GM20000 (cell line): ENCODE data around the gene RNU2-1.
"Not testable (repeated sequence)": the region's sequence is repeated elsewhere in the genome, so short reads cannot be mapped to it uniquely, and the experiment has no call there.

Source experiments
- DNase-seq: peaks from one replicate; pipeline ENCODE4 v3.0.0; 2012; ENCODE audit warnings: low spot score
- CTCF ChIP-seq: IDR thresholded peaks from 2 replicates; pipeline ENCODE4 v1.5.1; 2012; ENCODE audit warnings: mild to moderate bottlenecking, control low read depth; ENCODE audit errors: extremely low read depth, missing control alignments

The RNU2-1 gene

DNA sequence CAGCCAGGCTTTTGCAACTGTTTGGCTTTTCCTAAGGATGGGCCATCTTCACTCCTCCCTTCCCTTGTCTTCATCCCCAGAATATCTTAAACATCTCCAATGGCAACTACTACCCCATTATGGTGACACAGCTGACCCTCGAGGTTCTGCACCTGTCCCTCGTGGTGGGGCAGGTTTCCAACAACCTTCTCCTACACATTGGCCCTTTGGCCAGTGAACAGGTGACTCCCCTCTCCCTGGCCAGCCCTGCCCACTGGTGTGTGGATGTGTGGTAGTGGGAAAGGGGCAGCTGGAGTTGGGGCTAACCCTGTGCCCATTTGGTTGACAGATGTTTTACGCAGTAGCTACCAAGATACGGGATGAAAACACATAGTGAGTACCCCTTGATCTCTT is 17.4 kb downstream of the RNU2-1 start:
- DNase-seq = no peak
- no peak for TF ChIP-seq CTCF

- DNase-seq = no peak
- TF ChIP-seq CTCF = no peak
These were observed 18.4 kb downstream of the RNU2-1 start for GRCh38 chr17:43215341-43215740.

DNA sequence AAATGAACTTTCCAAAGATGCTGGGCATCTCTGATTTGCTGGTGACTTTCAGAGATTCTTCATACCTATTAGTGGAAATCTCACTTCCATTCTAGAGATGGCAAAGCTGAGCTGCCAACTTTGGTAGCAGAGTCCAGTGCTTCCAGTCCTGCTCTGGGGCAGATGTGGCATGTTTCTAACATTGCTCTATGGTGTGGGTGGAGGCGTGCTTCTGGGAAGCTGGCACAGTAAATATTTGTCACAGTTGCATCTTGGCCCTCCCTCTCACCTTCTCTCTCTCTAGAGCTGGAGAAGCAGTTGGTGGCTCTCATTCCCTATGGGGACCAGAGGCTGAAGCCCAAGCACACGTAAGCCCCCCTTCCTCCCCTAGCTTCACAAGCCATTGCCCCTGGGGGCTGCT is 20.2 kb downstream of the RNU2-1 start:
- TF ChIP-seq CTCF = no peak

DNA sequence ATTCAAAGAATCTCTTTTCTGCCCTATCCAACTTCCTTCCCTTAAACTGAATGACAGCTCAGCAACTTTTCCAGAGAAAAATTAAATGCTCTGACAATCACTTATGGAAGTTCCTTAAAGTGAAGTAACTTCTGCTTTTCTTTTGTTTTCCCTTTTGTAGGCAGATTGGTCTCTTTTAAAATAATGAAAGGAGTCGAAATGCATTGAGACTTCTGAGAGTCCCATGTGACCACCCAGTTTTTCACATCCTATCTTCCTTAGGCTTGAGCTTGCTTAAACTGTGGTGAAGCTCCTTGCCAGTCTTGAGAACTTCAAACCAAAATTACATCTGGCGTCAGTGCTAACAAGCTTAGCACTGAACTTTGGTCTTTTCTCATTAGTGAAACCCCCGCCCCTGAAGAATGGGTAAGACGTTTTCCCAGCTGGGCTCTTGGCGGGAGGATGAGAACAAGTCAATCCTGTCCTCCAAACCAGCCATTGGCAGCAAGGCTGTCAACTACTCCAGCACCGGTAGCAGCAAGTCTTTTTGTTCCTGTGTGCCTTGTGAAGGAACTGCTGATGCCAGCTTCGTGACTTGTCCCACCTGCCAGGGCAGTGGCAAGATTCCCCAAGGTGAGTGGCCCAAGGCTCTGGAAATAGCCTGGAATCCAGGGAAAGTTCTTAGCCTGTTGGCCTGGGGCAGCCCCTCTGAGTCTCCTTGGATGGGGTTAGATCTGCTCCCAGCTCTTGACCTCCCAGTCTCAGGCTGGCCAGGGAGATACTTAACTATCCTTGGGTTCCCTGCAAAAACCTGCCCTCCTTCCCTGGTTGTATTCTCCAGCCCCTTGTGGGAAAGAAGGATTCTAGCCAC is 20.9 kb downstream of the RNU2-1 start:
- no peak for TF ChIP-seq CTCF
- peak; percentile 39 for DNase-seq

More for the DNA sequence above, 20.2 kb downstream of the RNU2-1 start:
- DNase-seq = no peak

DNA sequence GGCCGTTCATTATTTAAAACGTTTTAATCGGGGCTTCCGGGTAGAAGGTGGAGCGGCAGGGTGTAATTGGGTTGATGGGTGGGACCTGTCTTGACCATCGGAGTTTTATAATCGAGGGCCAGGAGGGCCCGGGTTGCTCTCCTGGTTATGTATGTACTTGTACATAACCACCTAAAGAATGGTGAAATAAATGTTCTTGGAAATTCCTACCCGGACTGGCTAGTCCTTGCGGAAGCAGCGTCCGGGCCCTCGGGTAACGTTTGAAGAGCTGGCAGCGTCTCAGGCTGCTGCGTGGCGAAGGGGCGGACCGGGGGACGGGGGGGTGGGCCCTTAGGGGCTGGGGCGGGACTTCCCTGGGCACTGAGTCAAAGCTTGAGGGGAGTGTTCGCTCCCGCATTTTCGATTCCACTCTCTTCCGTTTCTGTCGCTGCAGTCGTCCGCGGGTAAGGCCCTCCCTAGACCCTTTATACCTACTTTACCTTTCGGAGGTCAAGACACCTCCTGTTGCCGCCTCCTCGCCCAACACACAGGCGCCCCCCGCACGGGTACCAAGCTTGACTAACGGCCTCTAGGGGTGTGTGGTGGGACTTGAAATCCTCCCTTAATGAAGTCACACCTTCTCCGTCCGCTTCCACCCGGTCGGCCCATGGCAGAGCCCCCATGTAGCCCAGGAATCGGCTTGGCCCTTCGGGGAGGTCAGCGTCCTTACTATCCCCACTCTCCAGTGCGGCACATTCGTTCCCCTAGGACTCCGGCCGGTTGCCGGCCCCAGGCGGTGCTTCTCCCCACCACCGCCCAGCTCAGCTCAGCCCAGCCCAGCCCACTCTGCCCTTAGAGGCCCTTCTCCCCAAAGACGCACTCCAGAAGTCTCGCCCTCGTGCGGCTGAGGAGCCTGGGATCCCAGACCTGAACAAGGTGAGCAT is 22.0 kb downstream of the RNU2-1 start, which contains the start of gene TMEM106A:
TSS of gene TMEM106A (plus strand) at position 396 of the 923 bp plus-strand sequence. CDS start 1,167 bp downstream, outside the sequence.
- no peak for TF ChIP-seq CTCF
- DNase-seq = peak; percentile 90

DNA sequence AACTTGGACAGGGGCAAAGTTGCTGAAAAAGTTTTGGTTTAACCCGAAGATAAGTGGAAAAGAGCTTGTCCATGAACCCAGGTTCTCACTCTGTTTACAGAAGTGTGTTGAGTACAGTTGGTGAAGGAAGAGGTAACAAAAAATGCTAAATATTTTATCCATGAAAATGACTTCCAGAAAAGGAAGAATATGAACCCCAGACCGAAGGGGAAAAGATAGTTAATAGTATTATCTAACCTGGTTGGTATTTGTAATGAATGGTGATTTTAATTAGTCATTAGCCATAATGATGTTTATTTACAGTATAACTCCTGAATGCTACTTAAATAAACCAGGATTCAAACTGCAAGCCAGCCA is 22.7 kb downstream of the RNU2-1 start:
- no peak for DNase-seq
- no peak for TF ChIP-seq CTCF

GRCh38 chr17:43210576-43210975 is 23.2 kb downstream of the RNU2-1 start:
- DNase-seq = no peak

DNA sequence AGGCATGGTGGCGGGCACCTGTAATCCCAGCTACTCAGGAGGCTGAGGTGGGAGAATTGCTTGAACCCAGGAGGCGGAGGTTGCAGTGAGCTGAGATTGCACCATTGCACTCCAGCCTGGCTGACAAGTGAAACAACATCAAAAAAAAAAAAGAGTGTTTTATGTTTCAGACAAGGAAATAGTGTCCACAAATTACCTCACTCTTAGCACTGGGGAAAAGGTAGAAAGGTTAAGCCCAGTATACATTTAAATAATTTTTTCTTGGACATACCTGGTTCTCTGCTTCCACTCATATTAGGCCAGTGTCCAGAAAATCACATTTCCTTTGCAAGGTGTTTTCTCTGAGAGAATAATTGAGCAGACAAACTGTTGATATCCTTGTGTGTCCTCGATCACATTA is 30.8 kb downstream of the RNU2-1 start:
- not testable (repeated sequence) for DNase-seq

More at GRCh38 chr17:43210576-43210975, 23.2 kb downstream of the RNU2-1 start:
- TF ChIP-seq CTCF = no peak
